Skeletal muscle satellite cell (primary cell): Measurements from ENCODE around the gene HPCAL1.

Experiments used
- H3K27me3 ChIP-seq: 2 replicates; pipeline ENCODE4 v1.7.0; 2013; ENCODE audit warnings: low read length; ENCODE audit not compliant: control insufficient read depth, insufficient read depth
- H3K36me3 ChIP-seq: 2 replicates; pipeline ENCODE4 v1.7.0; 2013; ENCODE audit warnings: mild to moderate bottlenecking, control low read depth, low read length; ENCODE audit not compliant: insufficient read depth
- H3K4me1 ChIP-seq: 2 replicates; pipeline ENCODE4 v1.7.0; 2013; ENCODE audit warnings: low read length; ENCODE audit not compliant: control insufficient read depth, insufficient read depth
- H3K4me2 ChIP-seq: 2 replicates; pipeline ENCODE4 v1.7.0; 2013; ENCODE audit warnings: mild to moderate bottlenecking, low read length
- H3K4me3 ChIP-seq: 2 replicates; pipeline ENCODE4 v1.7.0; 2013; ENCODE audit warnings: low read length
- H3K9ac ChIP-seq: 2 replicates; pipeline ENCODE4 v1.7.0; 2013; ENCODE audit warnings: mild to moderate bottlenecking, low read depth, low read length, moderate library complexity
- H3K9me3 ChIP-seq: replicated peaks from 2 replicates; pipeline ENCODE4 v1.7.0; 2013; ENCODE audit warnings: mild to moderate bottlenecking, control low read depth, low read length

HPCAL1 gene

GRCh38 chr2:10329880-10330699, 27.4 kb downstream of the HPCAL1 start:
- no peaks in the 10 kb centered on the region for H3K9me3 ChIP-seq
- H3K36me3 ChIP-seq: no peaks in the 10 kb centered on the region
- peaks cover 49% of the 10 kb centered on the region for H3K4me1 ChIP-seq
- H3K4me3 ChIP-seq: no peak overlapping the region
- H3K9ac ChIP-seq: no peak overlapping the region
- peak overlapping the region; percentile 20 for H3K4me2 ChIP-seq
- no peaks in the 10 kb centered on the region for H3K27me3 ChIP-seq

GRCh38 chr2:10330700-10331026, 28.0 kb downstream of the HPCAL1 start:
- H3K9ac ChIP-seq: no peak overlapping the region
- H3K4me3 ChIP-seq: no peak overlapping the region
- H3K9me3 ChIP-seq: no peaks in the 10 kb centered on the region

GRCh38 chr2:10331027-10331701, 28.5 kb downstream of the HPCAL1 start:
- Histone ChIP-seq H3K9me3 (no peaks in the 10 kb centered on the region), H3K9ac (no peak overlapping the region), H3K4me1 (peaks cover 52% of the 10 kb centered on the region), H3K4me3 (no peak overlapping the region), H3K36me3 (no peaks in the 10 kb centered on the region), H3K4me2 (peak overlapping the region; percentile 20), H3K27me3 (no peaks in the 10 kb centered on the region)

More at GRCh38 chr2:10330700-10331026, 28.0 kb downstream of the HPCAL1 start:
- H3K4me2 ChIP-seq: peak overlapping the region; percentile 20
- H3K27me3 ChIP-seq: no peaks in the 10 kb centered on the region
- peaks cover 49% of the 10 kb centered on the region for H3K4me1 ChIP-seq
- no peaks in the 10 kb centered on the region for H3K36me3 ChIP-seq

GRCh38 chr2:10331702-10332401, 29.1 kb downstream of the HPCAL1 start:
- Histone ChIP-seq H3K27me3 (no peaks in the 10 kb centered on the region), H3K9ac (no peak overlapping the region), H3K4me2 (no peak overlapping the region), H3K4me3 (no peak overlapping the region), H3K9me3 (no peaks in the 10 kb centered on the region), H3K4me1 (peaks cover 52% of the 10 kb centered on the region), H3K36me3 (no peaks in the 10 kb centered on the region)

- Histone ChIP-seq H3K4me3 (no peak overlapping the region), H3K27me3 (no peaks in the 10 kb centered on the region), H3K4me2 (no peak overlapping the region), H3K9ac (no peak overlapping the region), H3K36me3 (peaks cover 4% of the 10 kb centered on the region), H3K9me3 (no peaks in the 10 kb centered on the region), H3K4me1 (peaks cover 49% of the 10 kb centered on the region)
These were observed 29.9 kb downstream of the HPCAL1 start for GRCh38 chr2:10332402-10333246.

- Histone ChIP-seq H3K4me1 (peaks cover 45% of the 10 kb centered on the region), H3K4me2 (no peak overlapping the region), H3K4me3 (no peak overlapping the region), H3K27me3 (no peaks in the 10 kb centered on the region), H3K9ac (no peak overlapping the region), H3K9me3 (no peaks in the 10 kb centered on the region), H3K36me3 (peaks cover 4% of the 10 kb centered on the region)
These were observed 30.5 kb downstream of the HPCAL1 start for GRCh38 chr2:10333247-10333613.

- Histone ChIP-seq H3K4me3 (no peak overlapping the region), H3K4me1 (peaks cover 40% of the 10 kb centered on the region), H3K4me2 (no peak overlapping the region), H3K9ac (no peak overlapping the region), H3K9me3 (no peaks in the 10 kb centered on the region), H3K36me3 (peaks cover 4% of the 10 kb centered on the region), H3K27me3 (no peaks in the 10 kb centered on the region)
These were observed 31.3 kb downstream of the HPCAL1 start for GRCh38 chr2:10333966-10334365.

- Histone ChIP-seq H3K27me3 (no peaks in the 10 kb centered on the region), H3K4me1 (peaks cover 32% of the 10 kb centered on the region), H3K9me3 (no peaks in the 10 kb centered on the region), H3K4me3 (no peak overlapping the region), H3K36me3 (peaks cover 10% of the 10 kb centered on the region), H3K4me2 (no peak overlapping the region), H3K9ac (no peak overlapping the region)
These were observed 32.5 kb downstream of the HPCAL1 start for GRCh38 chr2:10335046-10335840.

- peaks cover 29% of the 10 kb centered on the region for H3K4me1 ChIP-seq
- no peak overlapping the region for H3K4me2 ChIP-seq
- no peak overlapping the region for H3K9ac ChIP-seq
- peaks cover 10% of the 10 kb centered on the region for H3K36me3 ChIP-seq
- H3K4me3 ChIP-seq: no peak overlapping the region
- H3K27me3 ChIP-seq: no peaks in the 10 kb centered on the region
- no peaks in the 10 kb centered on the region for H3K9me3 ChIP-seq
These were observed 33.6 kb downstream of the HPCAL1 start for GRCh38 chr2:10336283-10336682.

- peaks cover 10% of the 10 kb centered on the region for H3K36me3 ChIP-seq
- H3K9ac ChIP-seq: no peak overlapping the region
- no peak overlapping the region for H3K4me3 ChIP-seq
- H3K27me3 ChIP-seq: no peaks in the 10 kb centered on the region
- H3K4me1 ChIP-seq: peaks cover 36% of the 10 kb centered on the region
- H3K9me3 ChIP-seq: no peaks in the 10 kb centered on the region
- H3K4me2 ChIP-seq: no peak overlapping the region
These were observed 35.0 kb downstream of the HPCAL1 start for GRCh38 chr2:10337449-10338269.
